H1 (cell line): ENCODE data around the gene ADAMTS8. TPM values are rescaled to one million over a fixed set of nuclear protein-coding genes. Genes with fewer than 3 reads are reported as not detected.

Experiments
- CTCF ChIA-PET: fragments of 300-600 bp; sonication (Branson Sonifier 250); formaldehyde crosslinking; loops from one replicate; lab custom pipeline; 2021; ENCODE audit not compliant: partially characterized antibody; lab: Charles Lee
- POLR2A ChIA-PET: fragments of 300-600 bp; sonication (Branson Sonifier 250); formaldehyde crosslinking; loops from one replicate; lab custom pipeline; 2021; ENCODE audit warnings: inconsistent platforms; ENCODE audit not compliant: partially characterized antibody; lab: Charles Lee
- DNase-seq, 2 experiments: peaks; one replicate each; pipeline versions ENCODE4 v3.0.0 to v3.0.0-alpha.2; 2010 to 2022; ENCODE audit warnings: low spot score in 2 of 2, low read depth in 1 of 2, mixed read lengths in 1 of 2
- FAIRE-seq: peaks from 2 replicates; lab custom pipeline; 2011; peaks lifted over from hg19 to GRCh38; lab: Jason Lieb, UNC
- H2AFZ ChIP-seq: 2 replicates; pipeline ENCODE4 v1.8.1; 2012; ENCODE audit warnings: low read length, inconsistent platforms
- H2AK5ac ChIP-seq: 2 replicates; pipeline ENCODE4 v1.6.1; 2013; ENCODE audit warnings: low read depth, low read length
- H2BK120ac ChIP-seq: replicated peaks from 2 replicates; pipeline ENCODE3; 2013; ENCODE audit warnings: low read depth, low read length, inconsistent platforms
- H2BK12ac ChIP-seq: 2 replicates; pipeline ENCODE4 v1.6.1; 2013; ENCODE audit warnings: low read depth, low read length
- H2BK15ac ChIP-seq: 2 replicates; pipeline ENCODE4 v1.6.1; 2013; ENCODE audit warnings: low read length
- H2BK20ac ChIP-seq: 2 replicates; pipeline ENCODE4 v1.6.1; 2013; ENCODE audit warnings: low read length
- H2BK5ac ChIP-seq: 2 replicates; pipeline ENCODE4 v1.6.1; 2013; ENCODE audit warnings: low read depth, low read length
- H3K14ac ChIP-seq: 2 replicates; pipeline ENCODE4 v1.6.1; 2013; ENCODE audit warnings: inconsistent platforms; ENCODE audit not compliant: insufficient read length
- H3K18ac ChIP-seq: 2 replicates; pipeline ENCODE4 v1.6.1; 2013; ENCODE audit warnings: low read length; ENCODE audit errors: extremely low read depth
- H3K23ac ChIP-seq: 2 replicates; pipeline ENCODE4 v1.6.1; 2013; ENCODE audit warnings: inconsistent platforms; ENCODE audit not compliant: insufficient read length
- H3K23me2 ChIP-seq: 2 replicates; pipeline ENCODE4 v1.6.1; 2013; ENCODE audit warnings: low read depth, low read length
- H3K27ac ChIP-seq: 2 replicates; pipeline ENCODE4 v1.6.1; 2011; ENCODE audit warnings: low read depth, low read length, inconsistent platforms
- H3K27me3 ChIP-seq, 4 experiments: replicated peaks in 1 of 4; 1 replicate in 1 of 4; 2 replicates in 3 of 4; pipeline versions ENCODE4 v1.6.1 to v1.8.1; 2011 to 2013; ENCODE audit warnings: low read length in 3 of 4, mild to moderate bottlenecking in 3 of 4, inconsistent platforms in 2 of 4, mixed read lengths in 2 of 4, moderate library complexity in 1 of 4; ENCODE audit not compliant: control insufficient read depth in 3 of 4, insufficient read depth in 3 of 4; ENCODE audit errors: extremely low read depth in 1 of 4
- H3K36me3 ChIP-seq, 4 experiments: 2 replicates each; pipeline versions ENCODE4 v1.6.1 to v1.8.1; 2011 to 2013; ENCODE audit warnings: mild to moderate bottlenecking in 4 of 4, low read length in 3 of 4, moderate library complexity in 2 of 4, control low read depth in 1 of 4, inconsistent platforms in 1 of 4; ENCODE audit not compliant: insufficient read depth in 4 of 4, control insufficient read depth in 2 of 4
- H3K4ac ChIP-seq: replicated peaks from 2 replicates; pipeline ENCODE3; 2013; ENCODE audit warnings: low read length, low read depth, mixed read lengths, inconsistent platforms; ENCODE audit not compliant: insufficient read length
- H3K4me1 ChIP-seq, 4 experiments: replicated peaks in 1 of 4; 1 replicate in 1 of 4; 2 replicates in 3 of 4; pipeline versions ENCODE4 v1.6.1 to v1.8.1; 2011 to 2013; ENCODE audit warnings: low read length in 3 of 4, inconsistent platforms in 2 of 4, mixed read lengths in 1 of 4; ENCODE audit not compliant: insufficient read depth in 4 of 4, control insufficient read depth in 3 of 4
- H3K4me2 ChIP-seq, 2 experiments: 2 replicates each; pipeline versions ENCODE4 v1.6.1 to v1.8.1; 2011 to 2013; ENCODE audit warnings: low read depth in 2 of 2, low read length in 2 of 2, control low read depth in 1 of 2, inconsistent platforms in 1 of 2, mild to moderate bottlenecking in 1 of 2; ENCODE audit not compliant: insufficient read depth in 1 of 2
- H3K4me3 ChIP-seq, 4 experiments: fragments of 200-600, 300-600 bp in 1 of 4; sonication (generic), shearing (Covaris generic), sonication (Bioruptor Twin) in 1 of 4; 2 replicates each; pipeline versions ENCODE4 v1.5.1 to v1.8.1; 2011 to 2016; ENCODE audit warnings: low read length in 4 of 4, low read depth in 3 of 4, control low read depth in 2 of 4, inconsistent platforms in 2 of 4, mild to moderate bottlenecking in 2 of 4, mixed read lengths in 1 of 4, moderate library complexity in 1 of 4; ENCODE audit not compliant: insufficient read depth in 2 of 4; ENCODE audit errors: extremely low read depth in 1 of 4
- H3K56ac ChIP-seq: replicated peaks from 2 replicates; pipeline ENCODE3; 2013; ENCODE audit warnings: low read depth, mild to moderate bottlenecking, mixed read lengths, low read length, inconsistent platforms; ENCODE audit not compliant: insufficient read length
- H3K79me1 ChIP-seq: 2 replicates; pipeline ENCODE4 v1.6.1; 2013; ENCODE audit warnings: low read depth, low read length, control low read depth
- H3K79me2 ChIP-seq, 2 experiments: 2 replicates each; pipeline versions ENCODE4 v1.6.1 to v1.8.1; 2012 to 2013; ENCODE audit warnings: low read length in 2 of 2, mild to moderate bottlenecking in 2 of 2, inconsistent platforms in 1 of 2; ENCODE audit not compliant: insufficient read depth in 2 of 2, control insufficient read depth in 1 of 2
- H3K9ac ChIP-seq, 4 experiments: replicated peaks in 1 of 4; 1 replicate in 1 of 4; 2 replicates in 3 of 4; pipeline versions ENCODE4 v1.6.1 to v1.8.1; 2011 to 2013; ENCODE audit warnings: low read depth in 3 of 4, low read length in 3 of 4, control low read depth in 2 of 4, mild to moderate bottlenecking in 2 of 4, moderate library complexity in 2 of 4, inconsistent platforms in 1 of 4; ENCODE audit errors: extremely low read depth in 1 of 4
- H3K9me3 ChIP-seq, 2 experiments: 2 replicates each; pipeline versions ENCODE4 v1.6.1 to v1.8.1; 2012 to 2013; ENCODE audit warnings: mild to moderate bottlenecking in 2 of 2, moderate library complexity in 2 of 2, control low read depth in 1 of 2, inconsistent platforms in 1 of 2, low read depth in 1 of 2, low read length in 1 of 2, mixed read lengths in 1 of 2; ENCODE audit not compliant: insufficient read depth in 2 of 2
- H4K20me1 ChIP-seq, 2 experiments: replicated peaks in 1 of 2; 2 replicates each; pipeline versions ENCODE3 to v1.8.1; 2011 to 2013; ENCODE audit warnings: inconsistent platforms in 2 of 2, low read length in 2 of 2, mild to moderate bottlenecking in 1 of 2; ENCODE audit not compliant: insufficient read depth in 2 of 2, control insufficient read depth in 1 of 2
- H4K5ac ChIP-seq: 2 replicates; pipeline ENCODE4 v1.6.1; 2013; ENCODE audit warnings: low read length, low read depth, mixed read lengths, inconsistent platforms; ENCODE audit not compliant: insufficient read length
- H4K8ac ChIP-seq: 2 replicates; pipeline ENCODE4 v1.8.0; 2013; ENCODE audit warnings: mild to moderate bottlenecking, moderate library complexity, low read length, inconsistent platforms; ENCODE audit not compliant: insufficient read depth; ENCODE audit errors: extremely low read depth
- H4K91ac ChIP-seq: replicated peaks from 2 replicates; pipeline ENCODE3; 2013; ENCODE audit warnings: low read length, mixed read lengths, inconsistent platforms; ENCODE audit not compliant: insufficient read length
- CEBPB ChIP-seq: IDR thresholded peaks from 2 replicates; pipeline ENCODE4 v1.6.1; 2012; ENCODE audit warnings: low read depth, low read length
- GTF2F1 ChIP-seq: IDR thresholded peaks from 2 replicates; pipeline ENCODE4 v1.6.1; 2012; ENCODE audit warnings: low read depth, low read length, improper control_type of control experiment, borderline replicate concordance
- RXRA ChIP-seq: IDR thresholded peaks from 2 replicates; pipeline ENCODE4 v1.6.1; 2011; ENCODE audit warnings: low read depth, mild to moderate bottlenecking, low read length, moderate library complexity; ENCODE audit not compliant: insufficient read depth
- WGBS, 2 experiments: shearing (Covaris generic) in 1 of 2; methylation state at CpG; one replicate each; pipeline versions ENCODE4 v1.1.6 to v1.1.7; 2013 to 2015; ENCODE audit warnings: low lambda C conversion rate in 2 of 2, mixed read lengths in 2 of 2, inconsistent platforms in 1 of 2, low coverage in 1 of 2, missing lambda C conversion rate in 1 of 2; ENCODE audit not compliant: insufficient replicate concordance in 2 of 2, insufficient coverage in 1 of 2, insufficient read length in 1 of 2; ENCODE audit errors: extremely low coverage in 1 of 2, missing lambda C conversion rate in 1 of 2; 5-methylcytosine and 5-hydroxymethylcytosine counted together
- polyA plus RNA-seq, 7 experiments: library from polyadenylated mRNA; depleted of rRNA in 3 of 7; stranded (reverse) in 5 of 7; unstranded in 2 of 7; fragments of >200 nt in 5 of 7; fragments of 200-250 nt in 2 of 7; gene quantifications; 1 replicate in 5 of 7; 2 replicates in 1 of 7; 4 replicates in 1 of 7; pipeline versions ENCODE4 v1.2.1 to v1.2.3, GENCODE V29; 2011 to 2013; ENCODE audit warnings: missing spikeins in 2 of 7, mixed read lengths in 2 of 7
- total RNA-seq: library from RNA; stranded (reverse); fragmentation: NEBNext Ultra II Directional; extraction: Animal tissue kit (Norgen Biotek cat#: 25700); gene quantifications from 2 replicates; pipeline ENCODE4 v1.2.1, GENCODE V29; 2021

Gene ADAMTS8
- total and polyA plus RNA-seq, 2 of the 8 experiments (the other 6 are each of a cell fraction or from before 2014, with no cell fraction given), result 9.3 to 16.6 TPM

DNA sequence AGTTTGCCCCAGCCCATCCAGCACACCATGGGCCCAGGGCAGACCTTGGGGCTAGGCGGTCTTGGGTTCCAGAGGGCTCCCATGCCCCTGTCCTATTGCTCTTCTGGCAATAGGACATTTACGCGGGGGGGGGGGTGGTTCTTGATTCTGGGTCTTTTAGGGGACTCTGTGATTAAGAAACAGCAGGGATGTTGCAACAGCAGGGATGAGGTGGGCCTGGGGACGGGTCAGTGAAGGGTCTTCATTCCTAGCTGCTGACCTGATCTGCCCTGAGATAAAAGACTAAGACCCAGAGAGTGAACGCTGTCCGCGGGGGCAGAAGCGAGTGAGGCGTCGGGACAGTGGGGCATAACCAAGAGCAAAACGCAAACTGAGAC is 19.6 kb upstream of the ADAMTS8 start:
- H2BK20ac ChIP-seq, result no peak overlapping the region
- peak overlapping the region; percentile 90 to 99 for H3K4me2 ChIP-seq
- peak overlapping the region; percentile 88; the same call in 1 of the 2 replicates for H2BK15ac ChIP-seq
- no peaks in the 10 kb centered on the region; the same call in 1 of the 2 replicates for H3K79me1 ChIP-seq
- peaks cover 9 to 56% (median 42%) of the 10 kb centered on the region in 4 experiments for H3K27me3 ChIP-seq
- H2AK5ac ChIP-seq, result no peak overlapping the region
- 0 out of 2 replicates have a peak, but pooled peaks have one; percentile 21 for TF ChIP-seq CEBPB
- no peak for TF ChIP-seq RXRA
- no peak for TF ChIP-seq GTF2F1
- H3K27ac ChIP-seq, result no peak overlapping the region
- CTCF ChIA-PET, result interaction anchor here (0.6 to 21.7 kb wide), 14 partner anchors 10 to 451 kb away, joined by 3 to 521 read pairs (median 3); no protein-coding TSS in a partner anchor
- peaks cover 0 to 9% (median 6%) of the 10 kb centered on the region in 4 experiments; a peak in 6 of 7 replicates for H3K4me1 ChIP-seq
- peak overlapping the region; percentile 19 to 72 (median 54); a peak in 7 of 8 replicates for H3K4me3 ChIP-seq
- H3K18ac ChIP-seq, result no peak overlapping the region; the same call in 1 of the 2 replicates
- POLR2A ChIA-PET, result interaction anchor here (0.5 to 1.3 kb wide), 4 partner anchors 39 to 414 kb away, joined by 4 to 5 read pairs (median 4); no protein-coding TSS in a partner anchor
- H3K14ac ChIP-seq, result no peak overlapping the region
- H3K36me3 ChIP-seq, result no peaks in the 10 kb centered on the region
- H3K56ac ChIP-seq, result no peak overlapping the region
- H3K9ac ChIP-seq, result no peak overlapping the region
- FAIRE-seq, result no peak
- H3K79me2 ChIP-seq, result no peaks in the 10 kb centered on the region
- H3K23me2 ChIP-seq, result peaks cover 16% of the 10 kb centered on the region
- H2BK12ac ChIP-seq, result no peak overlapping the region
- DNase-seq, result no peak
- H4K5ac ChIP-seq, result no peak overlapping the region
- H2BK5ac ChIP-seq, result no peak overlapping the region
- H3K4ac ChIP-seq, result no peak overlapping the region
- H2BK120ac ChIP-seq, result no peak overlapping the region
- H4K8ac ChIP-seq, result no peak overlapping the region
- 10% methylated on average over 11 of the region's 11 CpGs; no CpG with 5 or more reads in 1 of the 2 experiments for WGBS, 2 experiments
- peaks cover 3 to 4% of the 10 kb centered on the region in 2 experiments for H4K20me1 ChIP-seq
- H3K9me3 ChIP-seq, result no peaks in the 10 kb centered on the region
- H3K23ac ChIP-seq, result no peak overlapping the region
- H4K91ac ChIP-seq, result no peak overlapping the region
- H2AFZ ChIP-seq, result no peak overlapping the region
